HL-60 (cell line): ENCODE results near the gene LRRC8A.

Experiments
- POLR2AphosphoS5 ChIP-seq: IDR thresholded peaks from 2 replicates; pipeline ENCODE4 v1.6.1; 2012; ENCODE audit warnings: low read depth
- REST ChIP-seq: IDR thresholded peaks from 2 replicates; pipeline ENCODE4 v1.6.1; 2012; ENCODE audit warnings: low read depth; ENCODE audit not compliant: insufficient replicate concordance
- SPI1 ChIP-seq: IDR thresholded peaks from 2 replicates; pipeline ENCODE4 v1.6.1; 2012; ENCODE audit warnings: low read depth, mild to moderate bottlenecking, borderline replicate concordance
- TF ChIP-seq, protein P1 (sequence below): IDR thresholded peaks from one replicate; pipeline ENCODE4 v1.5.1; 2011; ENCODE audit warnings: low read length, control low read depth, inconsistent platforms; ENCODE audit not compliant: insufficient read depth

GRCh38 chr9:128835246-128836210 lies 46.4 kb upstream of the LRRC8A start:
- TF ChIP-seq, protein P1, sequence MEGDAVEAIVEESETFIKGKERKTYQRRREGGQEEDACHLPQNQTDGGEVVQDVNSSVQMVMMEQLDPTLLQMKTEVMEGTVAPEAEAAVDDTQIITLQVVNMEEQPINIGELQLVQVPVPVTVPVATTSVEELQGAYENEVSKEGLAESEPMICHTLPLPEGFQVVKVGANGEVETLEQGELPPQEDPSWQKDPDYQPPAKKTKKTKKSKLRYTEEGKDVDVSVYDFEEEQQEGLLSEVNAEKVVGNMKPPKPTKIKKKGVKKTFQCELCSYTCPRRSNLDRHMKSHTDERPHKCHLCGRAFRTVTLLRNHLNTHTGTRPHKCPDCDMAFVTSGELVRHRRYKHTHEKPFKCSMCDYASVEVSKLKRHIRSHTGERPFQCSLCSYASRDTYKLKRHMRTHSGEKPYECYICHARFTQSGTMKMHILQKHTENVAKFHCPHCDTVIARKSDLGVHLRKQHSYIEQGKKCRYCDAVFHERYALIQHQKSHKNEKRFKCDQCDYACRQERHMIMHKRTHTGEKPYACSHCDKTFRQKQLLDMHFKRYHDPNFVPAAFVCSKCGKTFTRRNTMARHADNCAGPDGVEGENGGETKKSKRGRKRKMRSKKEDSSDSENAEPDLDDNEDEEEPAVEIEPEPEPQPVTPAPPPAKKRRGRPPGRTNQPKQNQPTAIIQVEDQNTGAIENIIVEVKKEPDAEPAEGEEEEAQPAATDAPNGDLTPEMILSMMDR, result no peak
- TF ChIP-seq REST, result no peak
- TF ChIP-seq POLR2AphosphoS5, result no peak
- no peak for TF ChIP-seq SPI1
